ENCODE results near the gene MEGF6.

MEGF6 gene

DNA sequence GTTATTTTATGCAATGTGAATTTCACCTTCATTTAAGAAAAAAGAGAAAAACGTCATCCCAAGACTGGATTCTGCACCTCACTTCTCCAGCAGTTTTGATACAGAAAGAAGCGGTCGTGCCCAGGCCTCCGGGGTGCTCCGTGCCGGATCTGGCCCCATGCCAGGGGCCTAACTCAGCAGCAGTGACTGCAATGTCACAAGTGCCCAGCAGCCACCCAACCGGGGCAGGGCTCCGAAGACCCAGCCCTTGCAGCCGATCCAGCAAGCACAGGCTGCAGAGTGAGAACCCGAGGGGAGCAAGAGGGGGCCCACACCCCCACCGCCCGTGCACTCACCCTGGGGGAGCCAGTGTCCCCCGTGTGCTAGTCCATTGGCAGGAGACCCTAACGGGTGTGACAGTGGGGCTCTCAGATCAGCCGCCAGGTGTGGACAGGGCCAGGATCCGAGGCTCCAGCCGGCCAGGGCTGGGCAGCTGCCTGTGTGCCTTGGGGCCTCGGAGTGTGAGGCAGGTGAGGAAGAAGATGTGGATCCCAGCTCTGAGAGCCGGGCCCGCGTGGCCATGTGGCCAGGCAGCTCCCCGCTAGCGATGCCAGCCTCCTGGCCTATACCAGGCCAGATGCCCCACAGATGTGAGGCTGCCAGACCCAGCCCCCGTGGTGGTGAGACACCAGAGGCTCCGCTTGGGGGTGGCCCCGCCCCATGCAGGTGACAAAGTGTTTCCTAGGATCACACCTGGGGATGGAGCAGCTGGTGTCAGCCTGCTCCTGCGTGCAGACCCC is 60.6 kb downstream of the MEGF6 start:
- DNase-seq: no peak

DNA sequence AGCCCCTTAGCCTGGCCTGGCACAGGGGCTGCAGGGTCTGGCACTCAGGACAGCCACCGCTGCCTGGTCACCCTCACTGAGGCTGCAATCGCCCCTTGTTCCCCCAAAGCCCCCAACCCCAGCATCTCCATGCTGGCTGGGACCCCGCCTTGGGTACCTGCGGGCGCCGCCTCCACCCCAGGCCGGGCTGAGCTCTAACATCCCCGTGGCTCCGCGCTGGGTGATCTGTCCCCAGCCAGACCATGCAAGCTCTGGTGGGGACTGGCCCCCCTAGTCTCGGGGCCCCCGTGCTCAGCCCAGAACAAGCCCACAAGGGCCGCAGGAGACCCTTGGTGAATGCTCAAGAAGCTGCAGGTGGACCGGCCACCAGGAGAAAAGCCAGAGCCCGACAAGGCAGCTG is 62.4 kb downstream of the MEGF6 start:
- no peak for DNase-seq

DNA sequence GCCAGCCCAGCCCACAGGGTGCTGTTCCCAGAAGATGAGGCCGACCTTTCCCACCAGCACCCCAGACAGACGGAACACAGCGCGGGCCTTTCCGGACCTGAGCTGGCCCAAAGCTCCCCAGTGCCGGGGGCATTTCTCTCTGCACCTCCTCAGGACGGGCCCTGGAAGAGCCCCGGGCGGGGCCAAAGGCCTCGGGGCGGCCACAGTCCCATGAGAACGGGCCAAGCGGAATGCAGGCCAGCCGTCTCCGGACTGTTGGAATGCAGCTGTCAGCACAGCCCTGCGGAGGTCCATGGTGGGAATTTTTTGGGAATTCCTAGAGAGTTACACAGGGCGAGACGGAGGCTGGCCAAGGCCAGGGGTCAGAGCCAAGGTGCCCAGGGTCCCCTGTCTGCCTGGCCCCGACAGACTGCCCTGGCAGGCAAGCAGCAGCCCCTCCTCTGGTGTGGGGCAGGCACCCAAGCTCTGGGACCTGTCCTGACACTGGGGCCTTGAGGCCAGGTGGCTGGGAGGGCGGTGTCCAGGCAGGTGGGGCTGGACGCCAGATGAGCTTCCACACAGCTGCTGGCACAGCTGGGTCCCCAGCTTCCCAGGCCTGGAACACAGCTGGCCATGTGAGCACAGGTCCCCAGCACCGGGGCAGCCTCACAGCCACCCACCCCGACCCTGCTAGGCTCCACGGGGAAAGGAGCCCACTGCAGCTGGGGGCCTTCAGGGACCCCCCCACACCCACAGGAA is 63.0 kb downstream of the MEGF6 start:
- DNase-seq: no peak

DNA sequence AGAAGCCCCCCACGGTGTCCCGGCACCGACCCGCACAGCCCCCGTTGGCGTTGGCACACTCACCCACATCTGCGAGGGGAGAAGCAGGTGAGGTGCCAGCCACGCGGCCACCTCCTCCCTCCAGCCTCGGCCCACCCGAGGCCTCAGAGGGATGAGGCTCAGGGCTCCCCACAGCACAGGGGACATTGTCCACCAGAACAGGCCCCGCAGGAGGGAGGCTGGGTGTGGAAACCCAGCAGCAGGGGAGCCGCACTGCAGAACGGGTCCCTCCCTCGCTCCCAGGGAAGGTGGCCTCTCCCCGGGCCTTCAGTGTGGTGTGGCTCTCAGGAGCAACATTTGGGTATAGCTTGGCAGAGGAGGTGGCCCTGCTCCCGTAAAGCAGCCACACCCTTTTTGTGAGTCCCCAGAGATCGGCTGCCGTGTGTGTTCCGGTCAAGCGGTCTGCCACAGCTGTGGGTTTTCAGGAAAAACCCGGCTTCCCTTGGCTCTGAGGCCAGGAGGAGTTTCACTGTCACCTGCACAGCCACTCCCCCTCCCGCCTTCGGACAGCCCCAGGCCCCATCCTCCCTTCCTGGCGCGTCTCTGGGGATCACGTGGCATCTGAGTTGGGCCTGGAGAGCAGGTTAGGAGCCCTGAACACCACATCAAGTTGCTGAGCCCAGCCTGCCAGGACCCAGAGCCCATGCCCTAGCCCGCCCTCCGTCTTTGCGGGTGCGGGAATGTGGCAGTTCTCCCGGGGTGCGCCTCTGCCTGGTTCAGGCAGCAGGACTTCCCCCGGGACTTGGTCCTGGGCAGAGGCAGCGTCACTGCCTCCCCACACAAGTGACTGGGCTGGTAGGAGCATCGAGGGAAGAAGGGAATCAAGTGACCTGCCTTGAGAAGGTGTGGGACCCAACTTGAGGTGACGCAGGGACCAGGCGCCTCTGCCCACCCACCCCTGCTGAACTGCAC is 64.0 kb downstream of the MEGF6 start:
- DNase-seq: no peak

GRCh38 chr1:3546048-3546384 is 65.3 kb downstream of the MEGF6 start:
- DNase-seq: no peak

DNA sequence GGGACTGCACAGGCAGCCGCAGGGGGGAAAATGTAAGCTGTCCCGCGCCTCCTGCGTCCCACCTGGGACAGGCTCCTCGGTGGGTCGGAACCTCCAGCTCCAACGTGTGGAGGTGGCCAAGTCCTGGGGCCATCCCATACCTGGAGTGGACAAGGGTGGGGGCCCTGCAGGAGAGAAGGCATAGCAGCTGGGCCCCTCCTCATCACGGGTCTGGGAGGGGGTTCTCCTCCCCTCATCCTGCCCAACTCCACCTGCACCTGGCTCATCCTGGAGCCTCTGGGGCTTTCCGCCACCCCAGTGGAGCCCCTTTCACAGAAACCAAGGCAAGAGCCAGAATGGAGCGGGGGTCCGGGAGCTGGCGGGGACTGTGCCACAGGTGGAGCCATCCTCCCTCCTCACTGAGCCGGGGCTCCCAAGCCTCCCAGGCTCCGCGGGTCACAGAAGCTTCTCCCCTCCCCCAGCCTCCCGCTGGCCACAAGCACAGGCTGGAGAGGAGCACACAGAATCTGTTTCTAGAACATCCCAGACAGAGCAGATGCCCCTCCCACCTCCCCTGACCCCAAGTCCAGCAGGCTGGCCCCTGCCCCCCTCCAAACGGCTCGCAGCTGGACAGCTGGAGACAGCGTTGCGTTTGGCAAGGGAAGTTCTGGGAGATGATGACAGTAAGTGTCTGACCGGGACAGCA is 65.8 kb downstream of the MEGF6 start:
- peak; percentile 70 for DNase-seq

DNA sequence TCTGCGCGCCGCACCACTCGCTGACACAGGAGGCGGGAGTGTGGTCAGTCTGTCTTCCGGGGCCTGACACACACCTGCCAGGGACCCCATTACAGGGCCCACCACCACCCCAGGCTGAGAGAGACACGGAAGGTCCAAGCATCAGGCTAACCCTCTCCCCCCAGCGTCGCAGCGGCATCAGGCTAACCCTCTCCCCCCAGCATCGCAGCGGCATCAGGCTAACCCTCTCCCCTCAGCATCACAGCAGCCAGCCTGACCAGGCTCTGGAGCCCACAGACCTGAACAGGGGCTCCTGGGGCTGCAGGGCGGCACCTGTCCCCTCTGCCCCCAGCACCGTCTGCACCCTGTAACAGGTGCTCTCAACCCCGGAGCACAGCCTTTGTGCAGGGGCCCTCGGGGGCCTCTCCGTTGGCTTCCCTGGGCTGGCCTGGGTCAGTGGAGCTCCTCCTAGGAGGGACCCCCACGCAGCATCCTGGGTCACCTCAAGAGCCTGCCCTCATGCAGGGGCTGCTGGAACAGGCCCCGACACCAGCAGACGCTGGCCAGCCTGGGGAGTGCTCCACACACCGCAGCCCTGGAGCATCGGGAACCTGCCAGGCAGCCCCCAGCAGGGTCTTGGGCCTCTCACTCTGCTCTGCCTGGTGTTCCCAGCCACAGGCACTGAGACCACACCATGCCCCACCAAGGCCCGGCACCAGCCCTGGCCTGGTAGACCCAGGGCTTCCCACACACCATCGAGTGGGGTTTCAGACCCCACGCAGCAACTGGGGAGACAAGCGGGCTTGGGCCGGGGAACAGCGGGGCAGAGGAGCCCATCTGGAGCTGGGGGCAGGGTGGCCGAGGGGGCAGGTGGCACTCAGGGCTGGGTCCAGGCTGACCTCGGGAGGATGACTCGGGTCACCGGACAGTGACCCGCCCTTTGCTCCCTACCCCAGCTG is 67.0 kb downstream of the MEGF6 start:
- DNase-seq: no peak

- DNase-seq: no peak
Measured at GRCh38 chr1:3543076-3544039, 68.0 kb downstream of the MEGF6 start.

- no peak for DNase-seq
Measured at GRCh38 chr1:3542676-3543075, 68.6 kb downstream of the MEGF6 start.

DNA sequence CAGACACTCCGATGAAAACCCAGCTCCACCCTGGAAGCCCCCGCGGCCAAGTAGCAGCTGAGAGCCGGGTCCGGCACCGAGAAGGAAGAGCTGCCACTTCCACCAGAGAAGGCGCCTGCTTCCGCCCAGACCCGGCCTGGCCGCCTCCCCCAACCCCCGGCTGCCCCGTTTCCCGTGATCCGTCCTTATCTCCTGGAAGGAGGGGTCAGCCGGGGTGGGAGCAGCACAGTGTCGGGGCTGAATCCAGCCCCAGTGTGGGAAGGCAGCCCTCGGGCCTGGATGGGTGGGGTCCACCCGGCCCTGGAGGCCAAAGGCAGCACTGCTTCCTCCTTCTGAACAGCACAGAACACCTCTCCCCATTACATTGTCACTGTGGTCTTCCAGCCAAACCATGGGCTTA is 69.4 kb downstream of the MEGF6 start:
- DNase-seq: no peak

DNA sequence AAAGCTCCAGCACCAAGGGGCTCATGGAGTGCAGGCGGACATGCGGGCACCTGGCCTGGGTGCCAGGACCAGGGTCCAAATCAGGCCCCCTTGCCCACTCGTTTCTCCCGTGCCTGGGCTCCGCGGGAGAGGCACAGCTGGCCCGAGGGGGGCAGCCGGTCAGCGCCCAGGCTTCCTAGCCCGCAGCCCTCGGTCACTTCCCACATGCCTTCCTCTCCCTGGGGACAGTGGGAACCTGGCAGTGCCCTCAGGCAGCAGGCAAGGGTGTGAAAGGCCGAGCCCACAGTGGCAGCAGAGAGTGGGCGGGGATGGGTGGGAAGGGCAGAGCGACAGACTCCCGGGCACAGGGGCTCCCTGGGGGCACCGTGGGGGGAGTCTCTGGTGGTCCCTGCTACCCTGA is 69.8 kb downstream of the MEGF6 start:
- DNase-seq: no peak

DNA sequence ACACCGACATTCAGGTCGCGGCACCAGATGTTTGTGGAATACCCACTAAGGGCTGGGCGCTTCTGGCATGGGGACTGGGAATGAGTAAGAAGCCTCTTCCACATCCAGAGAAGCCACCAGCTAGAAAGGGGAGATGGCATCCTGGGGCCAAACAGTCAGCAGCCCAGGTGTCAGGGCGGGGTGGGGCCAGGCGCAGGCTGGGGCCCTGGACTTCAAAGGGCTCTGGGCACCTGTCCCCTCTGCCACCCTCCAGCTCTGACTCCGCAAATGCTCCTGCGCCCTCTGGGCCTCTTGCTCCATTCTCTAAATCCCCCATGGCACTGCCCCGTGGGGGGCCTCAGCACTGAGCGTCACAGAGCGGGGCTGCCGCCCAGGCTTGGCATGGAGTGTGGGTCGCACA is 70.4 kb downstream of the MEGF6 start:
- DNase-seq: no peak

GRCh38 chr1:3539707-3540425 is 71.4 kb downstream of the MEGF6 start:
- DNase-seq: peak; percentile 75

- DNase-seq: no peak
Measured at GRCh38 chr1:3537359-3537758, 73.9 kb downstream of the MEGF6 start.

- DNase-seq: peak; percentile 71
Measured at GRCh38 chr1:3536420-3537195, 74.7 kb downstream of the MEGF6 start.

- DNase-seq: no peak
Measured at GRCh38 chr1:3535732-3536131, 75.6 kb downstream of the MEGF6 start.

GRCh38 chr1:3534803-3535637 is 76.3 kb downstream of the MEGF6 start:
- no peak for DNase-seq
